HG02938 (cell line): ENCODE measurements around the gene TBX20.
"Not testable (repeated sequence)": the region's sequence is repeated elsewhere in the genome, so short reads cannot be mapped to it uniquely, and the experiment has no call there.

Experiments used
- ATAC-seq: cut with Tn5 transposase; IDR thresholded peaks from one replicate; pipeline ENCODE4 v1.9.1; 2021; ENCODE audit warnings: mild to moderate bottlenecking, moderate library complexity; ENCODE audit not compliant: unreplicated experiment

The TBX20 gene

GRCh38 chr7:35255443-35256255, 1.7 kb upstream of the TBX20 start:
- ATAC-seq, result no peak

- ATAC-seq, result no peak
Measured at GRCh38 chr7:35254496-35255442, 869 bp upstream of the TBX20 start.

GRCh38 chr7:35253460-35253709, 515 bp downstream of the TBX20 start:
- ATAC-seq, result no peak

DNA sequence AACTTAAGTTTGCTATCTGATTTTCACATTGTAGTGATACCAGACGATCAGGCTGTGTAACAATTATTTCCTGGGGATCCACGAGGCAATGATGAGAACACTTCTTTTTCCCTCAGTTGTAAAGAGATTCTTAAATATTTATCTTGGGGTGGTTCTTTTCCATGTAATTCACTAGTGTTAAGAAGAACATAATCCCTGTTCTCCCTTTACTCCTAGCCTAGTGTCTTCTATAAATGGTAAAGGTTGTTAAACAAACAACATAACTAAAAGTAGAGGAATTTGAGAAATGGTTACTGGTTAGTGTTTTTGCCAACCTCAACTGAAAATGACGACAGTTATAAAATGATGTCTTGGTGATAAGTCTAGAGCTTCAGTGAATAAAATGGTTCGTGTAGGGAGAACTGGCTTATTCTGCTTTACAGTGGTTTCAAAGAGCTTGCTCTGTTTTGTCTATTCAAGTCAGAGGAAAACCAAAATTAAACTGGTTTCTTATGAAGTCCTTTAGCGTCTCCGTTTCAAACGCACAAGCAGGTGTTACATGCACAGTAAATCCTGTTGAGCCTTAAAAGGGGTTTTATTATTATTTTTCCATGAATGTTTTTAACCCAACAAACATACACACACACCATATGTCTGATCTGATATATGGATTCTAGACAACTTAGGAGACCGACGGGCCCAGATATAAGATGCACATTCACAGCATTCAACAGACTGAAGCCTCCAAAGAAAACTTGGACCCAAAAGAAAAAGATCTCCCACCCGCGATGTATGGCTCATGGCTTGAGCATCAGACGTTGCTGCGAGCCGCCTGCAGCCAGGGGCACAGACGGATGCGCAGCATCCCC, 1.1 kb downstream of the TBX20 start:
- ATAC-seq, result no peak

- ATAC-seq, result no peak
Measured at GRCh38 chr7:35251606-35252310, 2.1 kb downstream of the TBX20 start.

GRCh38 chr7:35250941-35251340, 3.0 kb downstream of the TBX20 start:
- ATAC-seq, result no peak

GRCh38 chr7:35250452-35250851, 3.4 kb downstream of the TBX20 start:
- ATAC-seq, result no peak

DNA sequence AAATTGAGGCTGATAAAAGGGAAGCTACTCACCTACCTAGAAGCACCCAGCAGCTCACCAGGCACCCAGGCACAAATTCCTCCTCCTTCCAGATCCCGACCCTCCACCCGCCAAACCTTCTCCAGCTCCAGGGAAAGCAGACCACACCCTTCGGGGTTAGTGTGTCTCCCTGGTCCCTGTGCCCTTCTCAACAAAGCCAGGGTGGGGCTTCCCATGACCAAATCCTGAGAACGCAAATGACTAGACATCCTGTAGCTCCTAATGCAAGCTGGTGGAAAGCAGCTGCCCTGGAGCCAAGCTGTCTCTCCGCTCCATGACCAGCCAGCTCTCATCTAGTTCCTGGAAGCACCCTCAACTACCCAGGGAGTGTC, 4.4 kb downstream of the TBX20 start:
- no peak for ATAC-seq

DNA sequence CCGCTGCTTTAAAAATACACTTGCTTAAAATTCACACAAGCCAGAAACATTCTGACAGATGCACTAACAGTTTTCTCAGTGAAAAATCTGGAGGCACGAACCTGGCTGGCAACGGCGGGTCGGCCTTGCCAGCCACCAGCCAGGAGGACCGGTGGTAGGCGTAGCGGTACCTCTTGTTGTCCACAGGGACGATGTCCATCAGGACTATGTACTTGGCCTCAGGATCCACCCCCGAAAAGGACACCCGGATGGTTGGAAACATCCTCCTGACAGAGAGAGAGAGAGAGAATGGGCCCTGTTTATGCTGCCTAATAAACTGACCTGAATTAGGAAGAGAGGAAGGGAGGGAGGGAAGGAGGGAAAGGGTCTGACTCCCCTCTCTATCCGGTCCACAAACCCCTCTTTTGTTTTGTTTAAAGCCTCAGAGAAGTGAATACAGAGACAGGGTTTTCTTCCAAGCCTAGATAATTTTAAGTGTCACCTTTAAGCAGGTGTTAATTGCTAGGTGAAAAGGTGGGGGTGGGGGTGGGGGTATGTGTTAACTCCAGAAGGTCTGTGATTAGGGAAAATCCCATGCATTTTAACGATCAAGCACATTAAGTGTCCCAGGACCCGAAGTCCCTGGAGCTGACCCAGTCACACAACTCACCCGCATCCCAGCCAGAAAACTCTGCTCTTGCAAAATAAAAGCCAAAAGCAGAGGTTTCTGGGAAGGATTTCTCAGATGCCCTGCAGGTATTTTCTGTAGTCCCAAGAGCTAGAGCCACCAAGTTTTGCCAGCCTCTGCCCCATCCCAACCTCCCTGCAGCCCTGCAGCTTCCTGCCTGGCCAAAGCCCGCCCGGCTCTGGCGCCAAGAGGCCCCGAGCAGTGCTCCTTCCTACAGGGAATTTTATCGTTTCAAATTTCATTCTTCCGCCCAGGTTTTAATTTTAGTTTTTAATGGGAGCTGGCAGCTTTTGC, 5.0 kb downstream of the TBX20 start:
- no peak for ATAC-seq

- no peak for ATAC-seq
Measured at GRCh38 chr7:35246819-35247218, 7.1 kb downstream of the TBX20 start.

GRCh38 chr7:35241884-35242283, 12.0 kb downstream of the TBX20 start:
- no peak for ATAC-seq

DNA sequence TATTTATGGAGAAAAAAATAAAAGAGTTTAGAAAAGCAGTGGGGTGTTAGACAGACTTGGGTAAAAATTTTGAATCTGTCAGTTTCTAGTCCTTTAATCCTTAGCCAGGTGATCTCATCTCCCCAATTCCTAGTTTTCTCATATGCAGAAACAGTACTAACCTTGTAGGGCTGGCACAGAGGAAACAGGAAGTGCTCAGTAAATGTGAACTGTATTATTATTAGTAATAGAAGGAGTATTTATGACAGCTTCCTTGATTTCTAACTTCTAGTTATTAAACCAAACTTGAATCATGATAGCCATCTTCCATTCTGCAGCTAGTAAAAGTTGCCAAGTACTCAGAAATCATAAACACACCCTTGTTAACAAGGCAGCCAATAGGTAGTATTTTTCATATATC, 12.5 kb downstream of the TBX20 start:
- ATAC-seq, result no peak

GRCh38 chr7:35241008-35241407, 12.9 kb downstream of the TBX20 start:
- not testable (repeated sequence) for ATAC-seq

DNA sequence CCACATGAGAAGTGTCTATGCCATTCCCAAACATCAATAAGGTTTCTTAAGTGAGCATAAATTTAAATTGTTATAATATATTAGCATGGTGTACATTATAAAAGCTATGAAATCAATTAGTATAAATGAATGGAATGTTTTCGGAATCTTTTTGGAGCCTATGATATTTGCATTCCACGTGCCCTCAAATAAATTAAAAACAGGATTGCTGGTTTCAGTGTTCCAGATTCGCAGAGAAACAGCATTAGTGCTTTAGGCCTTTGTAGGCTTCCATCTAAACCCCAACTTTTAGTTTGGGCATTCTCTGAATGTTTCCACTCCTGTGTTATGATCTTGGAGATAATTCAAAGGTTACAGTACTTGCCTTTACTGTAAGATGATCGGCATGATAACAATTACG, 15.4 kb downstream of the TBX20 start:
- ATAC-seq, result not testable (repeated sequence)

- ATAC-seq, result no peak
Measured at GRCh38 chr7:35232994-35233393, 20.9 kb downstream of the TBX20 start.

- ATAC-seq, result not testable (repeated sequence)
Measured at GRCh38 chr7:35231221-35231620, 22.7 kb downstream of the TBX20 start.

DNA sequence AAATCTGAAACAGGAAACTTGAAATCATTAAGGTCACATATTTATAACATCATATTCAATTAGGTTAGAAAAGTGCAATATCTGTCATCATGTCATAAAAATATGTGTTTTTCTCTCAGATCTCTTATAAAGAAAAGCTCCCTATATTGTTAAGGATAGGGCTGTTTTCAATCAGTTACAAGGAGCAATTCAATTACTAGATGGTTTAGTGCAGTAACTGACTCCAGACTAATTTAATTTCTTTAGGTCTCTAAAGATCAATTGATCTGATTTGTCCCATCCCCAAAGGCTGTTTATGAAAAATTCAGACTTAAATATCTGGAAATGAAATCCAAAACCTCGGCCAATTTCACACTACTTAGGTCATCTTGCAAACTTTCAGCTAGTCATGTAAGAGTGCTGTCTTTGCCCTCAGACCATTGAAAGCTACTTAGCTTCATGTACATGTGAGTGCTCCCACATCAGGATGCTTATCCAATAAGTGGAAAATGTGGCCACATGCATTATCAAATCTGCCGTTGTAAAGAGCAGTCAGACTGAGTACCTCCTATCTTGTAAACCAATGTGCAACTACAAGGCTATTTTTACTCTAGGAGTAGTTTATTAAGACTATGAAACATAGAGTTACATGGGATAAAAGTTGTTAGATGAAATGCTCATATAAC, 24.7 kb downstream of the TBX20 start:
- not testable (repeated sequence) for ATAC-seq

- ATAC-seq, result peak; percentile 66
Measured at GRCh38 chr7:35228496-35229051, 25.3 kb downstream of the TBX20 start.

DNA sequence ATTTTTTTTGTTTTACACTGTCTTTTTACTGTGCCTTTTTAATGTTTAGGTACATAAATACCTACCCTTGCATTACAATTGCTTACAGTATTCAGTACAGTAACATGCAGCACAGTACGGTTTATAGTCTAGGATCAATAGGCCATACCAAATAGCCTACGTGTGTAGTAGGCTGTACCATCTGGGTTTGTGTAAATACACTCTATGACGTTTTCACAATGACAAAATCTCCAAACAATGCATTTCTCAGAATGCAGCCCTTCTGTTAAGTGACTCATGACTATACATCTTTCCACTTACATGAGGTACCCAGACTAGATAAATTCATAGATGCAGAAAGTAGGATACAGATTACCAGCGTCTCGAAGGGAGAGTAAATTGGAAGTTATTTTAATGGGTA, 26.5 kb downstream of the TBX20 start:
- ATAC-seq, result not testable (repeated sequence)
